GM18498 (cell line): ENCODE results near the gene GNL3L.
"Not testable (repeated sequence)": the region's sequence is repeated elsewhere in the genome, so short reads cannot be mapped to it uniquely, and the experiment has no call there.

Source experiments
- ATAC-seq: cut with Tn5 transposase; IDR thresholded peaks from one replicate; pipeline ENCODE4 v1.9.1; 2021; ENCODE audit warnings: mild to moderate bottlenecking, moderate library complexity; ENCODE audit not compliant: unreplicated experiment

The GNL3L gene, protein sequence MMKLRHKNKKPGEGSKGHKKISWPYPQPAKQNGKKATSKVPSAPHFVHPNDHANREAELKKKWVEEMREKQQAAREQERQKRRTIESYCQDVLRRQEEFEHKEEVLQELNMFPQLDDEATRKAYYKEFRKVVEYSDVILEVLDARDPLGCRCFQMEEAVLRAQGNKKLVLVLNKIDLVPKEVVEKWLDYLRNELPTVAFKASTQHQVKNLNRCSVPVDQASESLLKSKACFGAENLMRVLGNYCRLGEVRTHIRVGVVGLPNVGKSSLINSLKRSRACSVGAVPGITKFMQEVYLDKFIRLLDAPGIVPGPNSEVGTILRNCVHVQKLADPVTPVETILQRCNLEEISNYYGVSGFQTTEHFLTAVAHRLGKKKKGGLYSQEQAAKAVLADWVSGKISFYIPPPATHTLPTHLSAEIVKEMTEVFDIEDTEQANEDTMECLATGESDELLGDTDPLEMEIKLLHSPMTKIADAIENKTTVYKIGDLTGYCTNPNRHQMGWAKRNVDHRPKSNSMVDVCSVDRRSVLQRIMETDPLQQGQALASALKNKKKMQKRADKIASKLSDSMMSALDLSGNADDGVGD

DNA sequence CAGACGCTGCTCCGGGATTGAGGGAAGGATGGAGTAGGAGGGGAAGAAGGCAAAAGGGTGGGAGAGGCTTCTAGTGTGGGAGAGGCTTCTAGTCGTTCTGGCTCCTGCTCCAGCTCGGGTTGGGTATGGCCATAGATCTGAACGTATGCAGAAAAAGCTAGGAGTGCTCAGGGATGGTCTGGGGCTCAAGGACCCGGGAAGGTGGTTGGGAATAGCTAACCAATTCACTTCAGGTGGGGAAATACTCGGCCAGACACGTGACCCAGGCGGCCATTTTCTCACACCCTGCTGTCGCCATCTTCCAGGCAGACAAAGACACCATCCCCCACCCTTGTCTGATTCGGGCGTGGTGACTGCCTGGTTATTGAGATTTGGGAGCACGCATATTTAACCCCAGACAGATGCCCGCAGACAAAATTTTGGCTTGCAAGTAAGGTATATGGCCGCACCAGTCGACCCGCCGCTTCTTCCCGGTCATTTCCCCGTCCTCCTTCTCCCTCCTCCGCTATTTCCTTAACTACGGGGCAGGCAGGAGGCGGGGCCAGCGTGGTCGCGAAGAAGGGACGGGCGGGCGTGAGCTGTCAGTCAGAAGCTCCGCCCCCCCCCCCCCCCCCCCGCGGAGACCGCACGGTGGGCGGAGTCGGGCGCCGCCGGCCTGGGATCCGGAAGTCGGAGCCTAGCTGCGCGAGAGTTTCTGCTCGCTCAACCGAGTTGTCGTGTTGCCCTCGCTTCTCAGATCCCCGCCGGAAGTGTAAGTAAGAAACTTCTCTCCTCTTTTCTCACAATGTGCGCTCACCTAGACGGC, at the start of gene GNL3L:
GNL3L (plus strand) TSS at position 668 of the 805 bp plus-strand sequence. CDS start 2,348 bp downstream, outside the sequence.
- ATAC-seq, result peak; percentile 94

DNA sequence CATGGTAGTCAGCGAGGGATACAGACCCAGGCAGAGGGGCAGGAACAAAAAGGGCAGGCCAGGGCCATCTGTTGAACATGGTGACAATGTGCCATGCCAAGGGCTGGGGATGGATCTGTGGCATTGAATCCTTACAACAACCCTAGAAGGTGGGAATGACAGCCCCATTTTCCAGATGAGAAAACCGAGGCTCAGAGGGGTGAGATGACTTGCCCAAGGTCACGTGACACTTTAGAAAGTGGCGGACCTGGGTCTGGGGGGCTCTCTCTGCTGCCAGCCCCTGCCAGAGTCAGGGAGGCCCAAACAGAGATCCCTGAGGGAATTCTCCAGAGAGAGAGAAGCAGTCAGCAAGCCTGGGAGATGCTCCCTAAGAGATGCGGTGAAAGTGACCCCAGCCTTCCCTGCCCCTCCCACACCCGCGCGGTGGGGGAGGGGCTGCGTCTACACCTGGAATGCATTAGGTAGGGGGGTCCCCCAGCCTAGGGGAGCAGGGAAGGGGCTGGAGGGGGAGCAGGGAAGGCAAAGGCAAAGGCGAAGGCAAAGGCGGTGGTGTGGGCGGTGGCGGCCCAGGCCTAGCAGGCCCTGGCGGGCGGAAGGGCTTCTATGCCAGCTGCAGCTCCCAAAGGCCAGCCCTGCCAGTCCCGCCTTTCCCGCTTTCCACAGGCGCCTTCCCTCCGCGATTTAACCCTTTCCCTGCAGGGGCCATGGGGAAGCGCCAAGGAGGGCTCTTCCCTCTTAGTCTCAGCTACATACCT, 47.0 kb upstream of the GNL3L start:
- no peak for ATAC-seq

DNA sequence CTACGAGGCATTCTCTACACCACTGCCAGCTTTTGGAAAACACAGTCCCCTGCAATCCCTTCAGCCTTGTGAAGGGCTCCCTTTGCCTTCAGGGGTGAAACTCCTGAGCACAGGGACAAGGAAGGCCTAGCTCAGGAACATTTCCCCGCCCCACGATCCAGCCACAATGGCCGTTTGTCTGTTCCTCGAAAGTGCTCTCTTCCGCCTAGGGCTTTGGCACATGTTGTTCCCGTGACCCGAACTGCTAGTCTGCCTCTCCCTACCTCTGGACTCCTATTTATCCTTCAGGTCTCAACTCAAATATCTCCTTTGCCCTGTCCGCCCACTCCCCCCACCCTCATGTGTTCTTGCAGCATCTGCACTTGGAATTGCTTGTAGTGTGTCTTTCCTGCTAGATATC, 46.1 kb upstream of the GNL3L start:
- no peak for ATAC-seq

DNA sequence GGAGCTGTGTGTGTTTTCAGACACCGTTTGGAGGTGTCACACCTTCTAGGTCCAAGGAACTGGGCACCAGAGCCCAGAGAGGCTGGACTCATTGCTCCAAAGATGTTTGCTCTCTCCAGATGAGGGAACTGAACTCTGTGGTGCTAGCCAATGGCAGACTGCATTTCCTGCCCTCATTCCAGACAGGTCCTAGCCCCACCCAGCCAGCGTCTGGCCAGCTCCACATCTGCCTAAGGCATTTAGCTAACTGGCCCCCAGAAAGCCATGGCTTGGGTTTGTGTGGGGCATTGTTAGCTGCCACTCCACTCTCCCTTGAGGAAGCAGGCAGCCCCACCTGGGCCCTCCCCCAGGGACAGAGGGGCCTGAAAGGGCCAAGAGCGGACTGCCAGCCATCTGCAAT, 45.4 kb upstream of the GNL3L start:
- ATAC-seq, result no peak

DNA sequence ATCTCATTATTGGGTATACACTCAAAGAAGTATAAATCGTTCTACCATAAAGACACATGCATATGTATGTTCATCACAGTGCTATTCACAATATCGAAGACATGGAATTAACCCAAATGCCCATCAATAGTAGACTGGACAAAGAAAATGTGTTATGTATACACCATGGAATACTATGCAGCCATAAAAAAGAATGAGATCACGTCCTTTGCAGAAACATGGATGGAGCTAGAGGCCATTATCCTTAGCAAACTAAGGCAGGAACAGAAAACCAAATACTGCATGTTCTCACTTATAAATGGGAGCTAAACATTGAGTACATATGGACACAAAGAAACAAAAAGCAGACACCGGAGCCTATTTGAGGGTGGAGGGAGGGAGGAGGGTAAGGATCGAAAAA, 40.2 kb upstream of the GNL3L start:
- not testable (repeated sequence) for ATAC-seq

DNA sequence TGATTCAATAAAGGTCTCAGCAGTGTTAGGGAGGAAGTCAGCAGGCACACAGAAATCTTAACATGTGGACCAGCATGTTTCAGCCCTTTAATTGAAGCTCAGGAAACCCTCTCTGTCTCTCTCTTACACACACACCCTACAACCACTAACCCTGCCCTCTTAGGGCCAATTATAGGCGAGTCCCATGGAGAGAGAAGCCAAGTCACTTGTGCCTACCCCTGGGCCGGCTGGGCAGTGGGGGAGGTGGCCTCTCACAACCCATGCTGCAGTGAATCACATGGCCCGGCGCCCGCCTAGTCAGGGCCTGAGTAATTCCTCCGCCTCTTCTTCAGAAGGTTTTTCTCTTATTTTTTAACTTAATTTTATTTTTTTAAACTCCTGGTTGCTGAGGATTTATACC, 37.7 kb upstream of the GNL3L start:
- no peak for ATAC-seq

DNA sequence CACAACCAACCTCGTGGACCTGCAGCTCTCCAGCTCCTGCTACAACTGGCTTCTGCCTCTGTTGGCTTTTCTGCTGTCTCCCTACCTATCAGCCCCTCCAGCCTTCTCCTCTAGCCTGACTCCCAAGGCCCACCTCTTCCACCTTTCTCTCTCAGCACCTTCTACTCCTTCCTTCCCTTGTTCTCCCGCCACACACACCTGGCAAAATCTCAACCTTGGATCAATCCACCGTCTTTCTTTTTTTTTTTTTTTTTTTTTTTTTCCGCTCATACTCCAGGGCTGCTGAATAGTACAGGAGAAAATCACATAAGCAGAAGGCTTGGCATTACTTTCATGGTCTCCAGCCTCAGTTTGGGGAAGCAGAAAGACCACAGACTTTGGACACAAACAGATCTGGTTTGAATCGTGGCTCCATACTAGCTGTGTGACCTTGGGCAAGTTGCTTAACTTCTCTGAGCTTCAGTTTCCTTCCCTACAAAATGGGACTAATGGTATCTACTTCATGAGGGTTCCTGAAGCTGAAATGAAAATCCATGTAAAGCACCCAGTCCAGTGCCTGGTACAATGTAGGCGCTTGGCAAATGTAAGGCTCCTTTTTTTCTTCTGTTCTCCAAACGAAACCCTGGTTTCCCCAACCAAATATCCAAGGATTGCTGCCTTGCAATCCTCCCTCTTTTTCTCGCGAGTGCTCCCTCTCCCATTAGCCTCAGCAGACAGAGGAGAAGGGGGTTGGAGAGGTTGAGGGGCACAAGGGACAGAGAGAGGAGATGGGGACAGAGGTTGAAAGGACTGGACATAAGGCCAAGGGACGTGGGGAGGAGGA, 35.6 kb upstream of the GNL3L start:
- no peak for ATAC-seq

DNA sequence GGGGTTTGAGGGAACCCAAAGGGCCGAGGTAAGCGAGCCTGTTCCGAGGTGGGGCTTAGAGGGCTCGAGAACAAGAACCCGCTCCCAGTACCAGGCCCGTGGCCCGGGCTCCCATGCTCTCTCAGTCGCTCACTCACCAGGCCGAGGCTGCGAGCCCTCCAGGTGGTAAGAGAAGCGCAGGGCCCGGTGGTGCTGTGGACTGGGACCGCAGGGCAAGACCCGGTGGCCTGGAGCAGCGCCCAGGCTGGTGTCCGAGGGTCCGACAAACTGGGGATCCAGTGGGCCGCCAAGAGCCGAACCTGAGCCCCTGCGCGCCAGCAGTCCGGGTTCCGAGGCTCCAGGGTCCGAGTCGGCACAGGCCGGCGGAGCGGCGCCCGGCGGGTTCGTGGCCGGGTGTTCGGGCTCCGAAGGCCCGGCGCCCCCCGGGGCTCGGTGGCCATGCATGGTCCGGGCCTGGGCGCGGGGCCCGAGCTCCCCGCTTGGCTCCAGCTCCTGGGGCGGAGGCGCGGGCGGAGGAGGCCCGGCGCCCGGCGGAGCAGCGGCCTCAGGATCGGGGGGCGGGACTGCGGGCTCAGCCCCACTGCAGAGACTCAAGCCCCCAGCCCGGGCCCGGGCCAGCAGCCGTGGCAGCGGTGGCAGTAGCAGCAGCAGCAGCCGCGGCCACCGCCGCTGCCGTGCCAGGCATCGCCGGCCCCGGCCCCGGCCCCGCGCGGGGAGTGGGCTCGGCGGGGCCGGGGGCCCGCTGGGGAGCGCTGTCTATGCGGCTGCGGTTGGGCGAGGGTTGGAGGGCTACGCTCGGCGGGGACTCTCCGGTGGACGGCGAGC, 34.8 kb upstream of the GNL3L start:
- no peak for ATAC-seq

DNA sequence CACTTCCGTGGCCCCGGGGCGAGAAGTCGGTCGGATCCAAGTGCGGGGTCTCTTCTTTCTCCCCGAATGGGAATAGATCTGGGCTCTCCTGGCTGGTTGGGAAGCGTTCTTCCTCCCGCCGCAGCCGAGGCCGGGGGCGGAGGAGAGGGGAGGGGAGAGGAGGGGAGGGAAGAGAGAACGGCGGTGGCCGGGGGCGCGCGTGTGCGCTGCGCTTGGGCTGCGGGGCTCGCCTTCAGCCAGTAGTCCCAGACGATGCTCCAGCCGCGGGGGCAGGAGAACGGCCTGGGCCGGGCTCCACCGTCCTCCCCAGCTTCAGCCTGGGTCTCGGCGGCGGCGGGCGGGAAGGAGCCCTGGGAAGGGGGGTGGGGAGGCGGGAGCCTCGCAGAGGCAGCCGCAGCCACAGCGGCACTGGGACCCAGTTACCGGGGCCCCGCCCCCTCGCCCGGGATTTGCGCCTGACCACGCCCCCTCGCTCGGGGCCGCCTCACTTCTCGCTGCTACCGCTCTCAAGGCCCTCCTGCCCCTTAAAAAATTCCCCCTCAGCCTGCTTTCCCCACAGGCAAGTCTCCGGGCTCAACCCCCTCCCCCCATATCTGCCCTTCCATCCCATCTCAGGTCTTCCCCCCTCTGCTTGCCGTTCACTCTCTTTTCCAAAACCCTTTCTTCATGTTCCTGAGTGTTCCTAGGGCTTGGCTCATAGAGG, 34.1 kb upstream of the GNL3L start, which contains the start of gene FGD1:
FGD1 (minus strand) TSS at position 421 of the 703 bp plus-strand sequence. CDS start 802 bp downstream, outside the sequence.
- no peak for ATAC-seq

DNA sequence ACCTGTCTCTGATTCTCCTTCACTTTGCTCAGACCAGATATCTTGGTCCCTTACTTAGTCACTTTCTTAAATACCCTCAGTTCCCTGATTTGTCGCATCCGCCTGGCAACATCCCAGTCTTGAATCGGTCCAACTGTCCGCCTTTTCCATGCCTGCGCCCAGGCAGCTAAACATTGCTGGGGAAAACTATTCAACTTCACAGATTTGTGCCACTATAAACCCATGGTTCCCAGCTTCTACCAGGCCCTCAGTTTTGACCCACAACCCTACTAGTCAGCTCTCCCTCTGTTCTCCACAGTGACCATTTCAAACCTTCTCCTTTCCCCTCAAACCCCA, 33.5 kb upstream of the GNL3L start:
- no peak for ATAC-seq

DNA sequence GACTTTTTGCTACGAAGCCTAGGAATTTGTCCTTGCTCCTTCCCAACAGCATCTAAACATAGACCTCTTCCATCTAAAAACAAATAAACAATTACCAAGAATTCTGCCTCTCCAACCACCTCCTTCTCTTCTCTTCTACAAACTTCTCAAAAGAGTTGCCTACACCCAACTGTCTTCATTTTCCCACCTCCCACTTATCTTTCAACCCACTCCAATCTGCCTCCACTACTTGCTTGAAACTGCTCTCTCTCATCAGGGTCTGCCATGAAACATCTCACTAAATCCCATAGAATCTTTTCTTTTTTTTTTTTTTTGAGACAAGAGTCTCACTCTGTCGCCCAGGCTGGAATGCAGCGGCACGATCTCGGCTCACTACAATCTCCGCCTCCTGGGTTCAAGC, 33.1 kb upstream of the GNL3L start:
- ATAC-seq, result no peak

DNA sequence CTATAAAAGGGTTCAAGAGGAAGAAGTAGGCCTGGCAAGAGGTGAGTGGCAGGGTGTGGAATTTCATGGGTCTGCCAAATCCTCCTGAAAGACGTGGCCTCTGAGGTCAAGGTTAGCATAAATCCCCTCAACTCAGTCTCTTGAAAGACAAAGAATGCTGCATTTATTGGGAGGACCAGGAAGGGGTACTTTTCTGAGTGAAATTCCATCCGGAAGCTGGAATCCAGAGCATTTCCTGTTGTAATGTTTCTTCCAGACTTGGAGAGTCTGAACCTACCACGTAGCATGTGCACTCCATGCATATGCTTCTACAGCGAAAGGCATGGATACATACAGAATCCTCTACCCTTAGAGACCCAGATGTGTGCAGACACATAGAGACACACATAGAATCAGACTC, 20.6 kb upstream of the GNL3L start:
- no peak for ATAC-seq

DNA sequence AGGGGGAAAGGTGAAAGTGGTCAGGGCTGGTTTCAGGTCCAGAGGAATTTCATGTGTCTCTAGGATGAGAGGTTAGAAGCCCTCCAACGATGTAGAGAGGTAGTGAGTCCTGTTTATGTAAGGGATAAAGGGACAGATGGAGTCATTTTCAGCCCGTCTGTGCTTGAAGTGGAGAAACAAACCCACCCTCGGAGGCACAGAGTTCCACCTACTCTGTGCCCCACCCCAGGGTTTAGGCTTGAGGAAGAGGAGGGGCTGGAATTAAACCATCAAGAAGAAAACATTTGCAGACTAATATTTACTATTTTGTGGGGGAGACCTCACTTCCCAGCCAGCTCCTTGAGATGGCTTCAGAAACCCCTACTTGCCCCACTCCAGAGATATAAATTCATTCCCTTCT, 868 bp upstream of the GNL3L start:
- ATAC-seq, result no peak

DNA sequence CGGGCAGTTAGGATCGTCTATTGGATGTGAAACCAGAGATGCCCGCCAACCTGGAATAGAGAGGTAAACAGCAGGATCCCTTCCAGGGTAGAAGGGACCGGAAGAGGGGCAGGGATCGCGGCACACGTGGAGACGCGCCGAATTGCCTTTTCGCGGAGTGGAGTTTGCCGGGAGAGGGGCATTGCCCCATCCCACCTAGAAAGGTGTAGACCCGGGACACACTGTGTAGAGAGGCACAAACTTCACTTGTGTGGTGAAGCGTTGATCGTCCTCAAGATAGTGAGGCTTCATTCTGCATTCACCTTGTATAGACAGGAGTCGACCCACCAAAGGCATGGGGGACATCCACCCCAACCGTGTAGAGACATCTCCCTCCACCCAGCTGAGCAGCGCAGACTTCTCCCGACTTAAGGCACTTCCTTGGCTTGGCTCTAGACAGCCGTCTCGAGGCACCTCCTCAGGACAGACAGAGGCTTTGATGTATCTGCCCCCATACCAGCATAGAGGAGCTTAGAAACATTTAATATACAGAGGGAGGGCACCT, 410 bp downstream of the GNL3L start:
- ATAC-seq, result peak; percentile 36

DNA sequence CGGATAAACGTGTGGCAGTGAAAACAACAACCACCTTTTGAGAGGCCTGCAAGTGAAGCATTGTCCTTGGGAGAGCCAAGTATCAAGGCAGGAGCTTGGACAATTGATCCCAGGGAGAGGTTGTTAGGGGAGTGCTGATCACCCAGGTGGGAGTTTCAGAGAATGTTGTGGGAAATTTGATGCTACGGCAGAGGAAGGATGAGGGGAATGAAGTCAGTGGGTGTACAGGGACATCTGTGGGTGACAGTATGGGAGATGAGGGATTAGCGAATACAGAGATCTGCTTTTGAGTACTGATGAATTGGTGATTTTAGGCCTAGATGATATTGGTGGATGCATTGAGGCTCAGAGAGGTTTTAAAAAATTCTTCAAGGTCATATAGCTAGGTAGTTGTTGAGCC, 4.3 kb downstream of the GNL3L start:
- ATAC-seq, result no peak

DNA sequence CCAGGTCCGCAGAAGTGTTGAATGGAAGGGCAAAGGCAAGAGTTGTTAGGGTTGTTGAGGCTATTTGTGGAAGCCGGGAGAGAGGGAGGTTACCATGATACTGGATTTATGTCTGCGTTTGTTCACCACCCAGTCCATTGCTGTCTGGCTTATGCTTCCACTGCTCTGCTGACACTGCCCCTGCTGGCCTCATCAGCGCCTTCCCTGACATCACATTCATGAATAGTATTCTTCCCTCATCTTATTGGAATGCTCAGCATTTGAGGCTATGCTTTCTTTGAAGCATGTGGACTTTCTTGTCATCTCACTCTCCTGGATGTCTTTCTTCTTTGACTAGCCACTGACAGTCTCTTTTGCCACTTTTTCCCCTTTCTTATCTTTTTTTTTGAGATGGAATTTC, 10.3 kb downstream of the GNL3L start:
- ATAC-seq, result no peak

DNA sequence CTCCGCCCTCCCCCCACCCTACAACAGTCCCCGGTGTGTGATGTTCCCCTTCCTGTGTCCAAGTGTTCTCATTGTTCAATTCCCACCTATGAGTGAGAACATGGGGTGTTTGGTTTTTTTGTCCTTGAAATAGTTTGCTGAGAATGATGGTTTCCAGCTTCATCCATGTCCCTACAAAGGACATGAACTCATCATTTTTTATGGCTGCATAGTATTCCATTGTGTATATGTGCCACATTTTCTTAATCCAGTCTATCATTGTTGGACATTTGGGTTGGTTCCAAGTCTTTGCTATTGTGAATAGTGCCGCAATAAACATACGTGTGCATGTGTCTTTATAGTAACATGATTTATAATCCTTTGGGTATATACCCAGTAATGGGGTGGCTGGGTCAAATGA, 12.2 kb downstream of the GNL3L start:
- not testable (repeated sequence) for ATAC-seq

DNA sequence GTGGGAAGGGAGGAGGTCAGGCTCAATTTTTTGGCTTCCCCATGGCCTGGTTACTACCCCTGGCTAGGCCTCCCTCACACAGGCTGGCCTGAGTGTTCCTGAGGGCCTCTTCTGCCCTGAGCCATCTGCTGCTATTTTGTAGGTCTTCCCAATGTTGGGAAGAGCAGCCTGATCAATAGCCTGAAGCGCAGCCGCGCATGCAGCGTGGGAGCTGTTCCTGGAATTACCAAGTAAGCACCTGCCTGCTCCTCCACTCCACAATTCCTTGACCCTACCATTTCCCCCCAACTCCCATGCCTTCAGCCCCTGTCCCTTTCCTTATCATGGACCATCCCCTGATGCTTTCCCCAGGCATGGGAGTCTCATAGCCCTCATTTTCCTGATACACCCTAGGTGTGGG, 20.8 kb downstream of the GNL3L start:
- no peak for ATAC-seq
